NCI-H2107 treated with DMSO at 0.1 percent for 48 hours (cell line): ENCODE data around the gene DENND1A.

ENCODE experiments used
- DNase-seq: peaks from one replicate; lab custom pipeline; 2025; ENCODE audit not compliant: unreplicated experiment; lab: John Stamatoyannopoulos, UW

DENND1A gene

GRCh38 chr9:123548741-123549545 is 381.0 kb downstream of the DENND1A start:
- no peak for DNase-seq

GRCh38 chr9:123544007-123544827 is 385.7 kb downstream of the DENND1A start:
- DNase-seq: peak; percentile 39

- DNase-seq: no peak
These were observed 386.4 kb downstream of the DENND1A start for GRCh38 chr9:123543492-123543891.

- DNase-seq: no peak
These were observed 387.3 kb downstream of the DENND1A start for GRCh38 chr9:123542435-123543225.

GRCh38 chr9:123541411-123541810 is 388.5 kb downstream of the DENND1A start:
- DNase-seq: no peak

GRCh38 chr9:123540457-123540856 is 389.5 kb downstream of the DENND1A start:
- DNase-seq: no peak

GRCh38 chr9:123537809-123538208 is 392.1 kb downstream of the DENND1A start:
- no peak for DNase-seq

GRCh38 chr9:123536455-123536868 is 393.5 kb downstream of the DENND1A start:
- no peak for DNase-seq

- no peak for DNase-seq
These were observed 395.6 kb downstream of the DENND1A start for GRCh38 chr9:123534336-123534735.

GRCh38 chr9:123530244-123530643 is 399.7 kb downstream of the DENND1A start:
- no peak for DNase-seq

- DNase-seq: peak; percentile 20
These were observed 401.4 kb downstream of the DENND1A start for GRCh38 chr9:123528501-123528900.

GRCh38 chr9:123527981-123528380 is 401.9 kb downstream of the DENND1A start:
- no peak for DNase-seq

GRCh38 chr9:123525957-123526356 is 404.0 kb downstream of the DENND1A start:
- no peak for DNase-seq

GRCh38 chr9:123525424-123525823 is 404.5 kb downstream of the DENND1A start:
- no peak for DNase-seq

GRCh38 chr9:123524866-123525265 is 405.1 kb downstream of the DENND1A start:
- no peak for DNase-seq

GRCh38 chr9:123523845-123524244 is 406.1 kb downstream of the DENND1A start:
- DNase-seq: no peak

- DNase-seq: no peak
These were observed 406.9 kb downstream of the DENND1A start for GRCh38 chr9:123523001-123523400.

GRCh38 chr9:123522251-123522650 is 407.7 kb downstream of the DENND1A start:
- DNase-seq: no peak

- DNase-seq: no peak
These were observed 411.6 kb downstream of the DENND1A start for GRCh38 chr9:123518338-123518737.

- no peak for DNase-seq
These were observed 412.4 kb downstream of the DENND1A start for GRCh38 chr9:123517512-123517911.

- no peak for DNase-seq
These were observed 415.2 kb downstream of the DENND1A start for GRCh38 chr9:123514766-123515165.
